Gastroesophageal sphincter (tissue), 3 donors: ENCODE results near the gene ALKBH5.

Experiments used
- EP300 ChIP-seq: sonication (generic); formaldehyde crosslinking; IDR thresholded peaks from one replicate; pipeline ENCODE4 v1.6.1; 2017; ENCODE audit warnings: antibody characterized with exemption, mild to moderate bottlenecking
- POLR2A ChIP-seq, 2 donors: fragments of 450-650 bp; IDR thresholded peaks; one replicate each; pipeline ENCODE4 v1.6.1; 2017; ENCODE audit warnings: antibody characterized with exemption in 2 of 2, mild to moderate bottlenecking in 2 of 2, moderate library complexity in 1 of 2
- POLR2AphosphoS5 ChIP-seq: sonication (generic); formaldehyde crosslinking; IDR thresholded peaks from one replicate; pipeline ENCODE4 v1.6.1; 2017; ENCODE audit warnings: antibody characterized with exemption
- TF ChIP-seq, protein P1 (sequence below), 4 experiments: fragments of 200-600 bp in 2 of 4; fragments of 450-650 bp in 2 of 4; sonication (generic) in 1 of 4; IDR thresholded peaks; one replicate each; pipeline ENCODE4 v1.5.1; 2017 to 2019; ENCODE audit warnings: antibody characterized with exemption in 4 of 4, mild to moderate bottlenecking in 2 of 4, moderate library complexity in 2 of 4

DNA sequence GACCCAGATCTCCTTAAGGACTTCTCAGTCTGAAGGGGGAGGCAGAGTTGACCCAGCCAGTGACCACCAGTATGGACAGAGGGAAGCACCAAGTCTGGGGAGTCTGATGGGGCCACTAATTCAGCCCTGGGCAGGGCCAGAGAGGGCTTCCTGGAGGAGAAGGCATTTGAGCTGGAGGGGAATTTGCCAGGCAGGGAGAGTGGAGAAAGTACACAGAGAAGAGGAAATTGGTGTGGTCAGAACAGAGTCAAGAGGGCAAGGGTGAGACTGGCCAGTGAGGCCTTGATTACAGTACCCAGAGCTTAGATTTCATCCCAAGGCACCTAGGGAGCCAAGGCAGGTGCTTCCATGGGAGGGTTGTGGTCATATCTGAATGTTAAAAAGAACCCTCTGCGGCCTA lies 38.8 kb upstream of the ALKBH5 start:
- TF ChIP-seq, protein P1, sequence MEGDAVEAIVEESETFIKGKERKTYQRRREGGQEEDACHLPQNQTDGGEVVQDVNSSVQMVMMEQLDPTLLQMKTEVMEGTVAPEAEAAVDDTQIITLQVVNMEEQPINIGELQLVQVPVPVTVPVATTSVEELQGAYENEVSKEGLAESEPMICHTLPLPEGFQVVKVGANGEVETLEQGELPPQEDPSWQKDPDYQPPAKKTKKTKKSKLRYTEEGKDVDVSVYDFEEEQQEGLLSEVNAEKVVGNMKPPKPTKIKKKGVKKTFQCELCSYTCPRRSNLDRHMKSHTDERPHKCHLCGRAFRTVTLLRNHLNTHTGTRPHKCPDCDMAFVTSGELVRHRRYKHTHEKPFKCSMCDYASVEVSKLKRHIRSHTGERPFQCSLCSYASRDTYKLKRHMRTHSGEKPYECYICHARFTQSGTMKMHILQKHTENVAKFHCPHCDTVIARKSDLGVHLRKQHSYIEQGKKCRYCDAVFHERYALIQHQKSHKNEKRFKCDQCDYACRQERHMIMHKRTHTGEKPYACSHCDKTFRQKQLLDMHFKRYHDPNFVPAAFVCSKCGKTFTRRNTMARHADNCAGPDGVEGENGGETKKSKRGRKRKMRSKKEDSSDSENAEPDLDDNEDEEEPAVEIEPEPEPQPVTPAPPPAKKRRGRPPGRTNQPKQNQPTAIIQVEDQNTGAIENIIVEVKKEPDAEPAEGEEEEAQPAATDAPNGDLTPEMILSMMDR (IDR thresholded peaks at IDR 0.05): no peak
- TF ChIP-seq POLR2AphosphoS5: no peak
- no peak for TF ChIP-seq EP300
- TF ChIP-seq POLR2A (IDR thresholded peaks at IDR 0.05): no peak
